DOHH2 (cell line): ENCODE data around the gene MAML2.

Experiments
- CTCF ChIP-seq: fragments of 200-600 bp; sonication (generic); IDR thresholded peaks from one replicate; pipeline ENCODE4 v1.5.1; 2014; ENCODE audit warnings: antibody characterized with exemption, mild to moderate bottlenecking, low read depth, low read length; ENCODE audit not compliant: poor library complexity, severe bottlenecking
- EZH2phosphoT487 ChIP-seq: fragments of 200-600 bp; sonication (generic); IDR thresholded peaks from 2 replicates; pipeline ENCODE4 v1.6.1; 2017; ENCODE audit warnings: borderline replicate concordance, mild to moderate bottlenecking, antibody characterized with exemption, low read length, moderate library complexity, mixed read lengths

GRCh38 chr11:96179905-96180304, 163.1 kb downstream of the MAML2 start:
- TF ChIP-seq CTCF, result no peak
- TF ChIP-seq EZH2phosphoT487, result no peak
